Liver (tissue), 9 donors: ENCODE data around the gene COBL. TPM values are rescaled to one million over a fixed set of nuclear protein-coding genes. Genes with fewer than 3 reads are reported as not detected.

Experiments used
- DNase-seq: peaks from one replicate; pipeline ENCODE4 v3.0.0-alpha.2; 2017; ENCODE audit warnings: low spot score
- H3K27ac ChIP-seq, 2 donors: one replicate each; pipeline ENCODE4 v1.7.0; 2013; ENCODE audit warnings: inconsistent platforms in 2 of 2, low read length in 2 of 2, control low read depth in 1 of 2, low read depth in 1 of 2, mild to moderate bottlenecking in 1 of 2
- H3K27me3 ChIP-seq, 4 donors: one replicate each; pipeline versions ENCODE4 v1.6.1 to v1.7.0; 2013; ENCODE audit warnings: low read length in 3 of 4, inconsistent platforms in 1 of 4, mild to moderate bottlenecking in 1 of 4, moderate library complexity in 1 of 4; ENCODE audit not compliant: control insufficient read depth in 4 of 4, insufficient read depth in 4 of 4
- H3K36me3 ChIP-seq, 4 donors: one replicate each; pipeline versions ENCODE4 v1.6.1 to v1.7.0; 2013; ENCODE audit warnings: low read length in 3 of 4, mild to moderate bottlenecking in 3 of 4, low read depth in 1 of 4, moderate library complexity in 1 of 4; ENCODE audit not compliant: control insufficient read depth in 4 of 4, insufficient read depth in 3 of 4
- H3K4me1 ChIP-seq, 4 donors: one replicate each; pipeline versions ENCODE4 v1.6.1 to v1.7.0; 2013; ENCODE audit warnings: low read length in 3 of 4, mild to moderate bottlenecking in 3 of 4, moderate library complexity in 1 of 4; ENCODE audit not compliant: control insufficient read depth in 4 of 4, insufficient read depth in 4 of 4
- H3K4me3 ChIP-seq, 3 donors: one replicate each; pipeline versions ENCODE4 v1.6.1 to v1.7.0; 2013; ENCODE audit warnings: low read length in 3 of 3, control low read depth in 1 of 3, low read depth in 1 of 3, mild to moderate bottlenecking in 1 of 3
- H3K9ac ChIP-seq, 2 donors: one replicate each; pipeline ENCODE4 v1.7.0; 2013; ENCODE audit warnings: low read length in 2 of 2, mild to moderate bottlenecking in 2 of 2, moderate library complexity in 2 of 2, control low read depth in 1 of 2, low read depth in 1 of 2
- H3K9me3 ChIP-seq, 4 donors: one replicate each; pipeline versions ENCODE4 v1.6.1 to v1.7.0; 2013; ENCODE audit warnings: low read length in 3 of 4; ENCODE audit not compliant: control insufficient read depth in 4 of 4
- EGR1 ChIP-seq, 2 donors: IDR thresholded peaks; 2 replicates each; pipeline ENCODE4 v1.6.1; 2016 to 2018; ENCODE audit warnings: antibody characterized with exemption in 2 of 2, low read depth in 2 of 2
- FOXA1 ChIP-seq: IDR thresholded peaks from 2 replicates; pipeline ENCODE4 v1.6.1; 2016; ENCODE audit warnings: antibody characterized with exemption
- FOXA2 ChIP-seq: IDR thresholded peaks from 2 replicates; pipeline ENCODE4 v1.6.1; 2016; ENCODE audit warnings: antibody characterized with exemption
- GABPA ChIP-seq, 2 donors: IDR thresholded peaks in 1 of 2; conservative IDR thresholded peaks in 1 of 2; 2 replicates each; pipeline ENCODE4 v1.6.1; 2016; ENCODE audit warnings: antibody characterized with exemption in 2 of 2, mild to moderate bottlenecking in 1 of 2, moderate library complexity in 1 of 2
- HNF4A ChIP-seq, 2 donors: conservative IDR thresholded peaks; 2 replicates each; pipeline ENCODE4 v1.6.1; 2016; ENCODE audit warnings: antibody characterized with exemption in 2 of 2, mild to moderate bottlenecking in 2 of 2
- HNF4G ChIP-seq: IDR thresholded peaks from 2 replicates; pipeline ENCODE4 v1.6.1; 2016; ENCODE audit warnings: antibody characterized with exemption
- JUND ChIP-seq, 2 donors: IDR thresholded peaks; 2 replicates each; pipeline ENCODE4 v1.6.1; 2016; ENCODE audit warnings: antibody characterized with exemption in 2 of 2
- NR2F2 ChIP-seq: IDR thresholded peaks from 2 replicates; pipeline ENCODE4 v1.6.1; 2016; ENCODE audit warnings: antibody characterized with exemption
- RAD21 ChIP-seq, 2 donors: IDR thresholded peaks; 2 replicates each; pipeline ENCODE4 v1.6.1; 2016; ENCODE audit warnings: antibody characterized with exemption in 2 of 2, mild to moderate bottlenecking in 2 of 2
- RXRA ChIP-seq, 2 donors: IDR thresholded peaks; 2 replicates each; pipeline ENCODE4 v1.6.1; 2017 to 2018; ENCODE audit warnings: antibody characterized with exemption in 2 of 2, mild to moderate bottlenecking in 1 of 2
- SP1 ChIP-seq: IDR thresholded peaks from 2 replicates; pipeline ENCODE4 v1.6.1; 2018; ENCODE audit warnings: antibody characterized with exemption, mild to moderate bottlenecking
- TAF1 ChIP-seq: conservative IDR thresholded peaks from 2 replicates; pipeline ENCODE4 v1.6.1; 2016; ENCODE audit warnings: antibody characterized with exemption, mild to moderate bottlenecking
- YY1 ChIP-seq: IDR thresholded peaks from 2 replicates; pipeline ENCODE4 v1.6.1; 2016; ENCODE audit warnings: antibody characterized with exemption, mild to moderate bottlenecking
- WGBS: extraction: QIAGEN DNeasy Blood & Tissue Kit; methylation state at CpG from one replicate; pipeline ENCODE4 v1.1.7; 2013; 5-methylcytosine and 5-hydroxymethylcytosine counted together
- polyA plus RNA-seq, 2 donors: library from polyadenylated mRNA; stranded (reverse) in 1 of 2; unstranded in 1 of 2; fragments of 200-250 nt in 1 of 2; fragments of >200 nt in 1 of 2; fragmentation: Nextera tagmentation in 1 of 2; extraction: Ambion mirVana in 1 of 2; gene quantifications; one replicate each; pipeline versions ENCODE4 v1.2.1 to v1.2.3, GENCODE V29; 2013 to 2015
- total RNA-seq, 2 donors: library from RNA; depleted of rRNA; stranded (reverse); fragments of >200 nt; gene quantifications; one replicate each; pipeline ENCODE4 v1.2.3, GENCODE V29; 2014
- TF ChIP-seq, protein P1 (sequence below): IDR thresholded peaks from 2 replicates; pipeline ENCODE4 v1.6.1; 2016; ENCODE audit warnings: antibody characterized with exemption
- TF ChIP-seq, protein P2 (sequence below): IDR thresholded peaks from 2 replicates; pipeline ENCODE4 v1.6.1; 2016; ENCODE audit warnings: antibody characterized with exemption
- TF ChIP-seq, protein P3 (sequence below): fragments of 150-350 bp; IDR thresholded peaks from 2 replicates; pipeline ENCODE4 v1.5.1; 2017; ENCODE audit warnings: improper control_type of control experiment, low read depth, low read length; ENCODE audit not compliant: missing input control
- TF ChIP-seq, protein P4 (sequence below): IDR thresholded peaks from 2 replicates; pipeline ENCODE4 v1.6.1; 2016; ENCODE audit warnings: antibody characterized with exemption
- TF ChIP-seq, protein P5 (sequence below): IDR thresholded peaks from 2 replicates; pipeline ENCODE4 v1.6.1; 2016; ENCODE audit warnings: antibody characterized with exemption, mild to moderate bottlenecking
- donor health status: healthy.
- donor health status: healthy.
- donor health status: healthy.
- donor health status: healthy.
- donor health status: healthy.

Gene COBL
- total and polyA plus RNA-seq, 4 donors, result 5.8 to 18.7 (median 10.7) TPM

DNA sequence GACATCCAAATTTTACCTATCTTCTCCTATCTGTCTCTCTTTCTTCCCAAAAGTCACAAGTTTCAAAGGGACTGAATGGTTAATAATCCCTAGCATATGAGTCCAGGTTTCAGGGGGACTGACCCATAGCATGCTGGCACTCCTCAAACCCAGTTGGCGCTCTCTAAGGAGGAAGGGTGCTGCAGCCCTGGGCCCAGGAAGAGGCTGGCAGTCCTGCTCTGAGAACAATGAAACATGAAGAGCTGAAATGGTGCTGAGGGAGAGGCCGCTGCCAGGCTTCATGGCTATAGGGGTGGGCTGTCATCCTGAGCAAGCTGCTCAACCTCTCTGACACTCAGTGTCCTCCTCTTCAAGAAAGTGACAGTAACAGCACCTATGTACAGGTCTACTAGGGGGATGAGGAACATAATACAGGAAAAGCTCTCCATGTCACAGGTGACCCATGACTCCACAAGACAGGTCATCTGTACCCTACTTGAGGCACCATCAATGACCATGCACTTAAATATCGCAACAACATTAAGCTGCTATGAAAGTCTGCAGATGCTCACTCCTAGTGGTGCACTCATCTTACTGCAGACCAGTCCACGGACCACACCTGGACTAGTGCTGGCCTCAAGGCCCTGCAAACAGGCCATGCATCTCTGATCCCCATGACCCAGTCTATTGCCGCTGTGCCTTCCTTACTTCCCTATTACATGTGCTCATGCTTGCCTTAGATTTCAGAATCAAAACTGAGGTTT, 17.0 kb downstream of the COBL start:
- DNase-seq, result no peak
- 98% methylated on average over 5 of the region's 5 CpGs for WGBS
- no peaks in the 10 kb centered on the region for H3K27me3 ChIP-seq
- no peak for TF ChIP-seq HNF4G
- no peak for TF ChIP-seq HNF4A (conservative IDR thresholded peaks at IDR 0.05)
- TF ChIP-seq SP1, result no peak
- TF ChIP-seq EGR1 (IDR thresholded peaks at IDR 0.05; ENCODE audit: low read depth in 2 of 2), result no peak
- TF ChIP-seq FOXA1, result no peak
- TF ChIP-seq NR2F2, result no peak
- TF ChIP-seq, protein P1, sequence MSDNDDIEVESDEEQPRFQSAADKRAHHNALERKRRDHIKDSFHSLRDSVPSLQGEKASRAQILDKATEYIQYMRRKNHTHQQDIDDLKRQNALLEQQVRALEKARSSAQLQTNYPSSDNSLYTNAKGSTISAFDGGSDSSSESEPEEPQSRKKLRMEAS, result no peak
- no peak for TF ChIP-seq FOXA2
- no peak for TF ChIP-seq GABPA (IDR thresholded peaks at IDR 0.05 in 1 of 2, conservative IDR thresholded peaks at IDR 0.05 in 1 of 2)
- TF ChIP-seq TAF1, result no peak
- TF ChIP-seq RAD21 (IDR thresholded peaks at IDR 0.05), result no peak
- TF ChIP-seq, protein P2, sequence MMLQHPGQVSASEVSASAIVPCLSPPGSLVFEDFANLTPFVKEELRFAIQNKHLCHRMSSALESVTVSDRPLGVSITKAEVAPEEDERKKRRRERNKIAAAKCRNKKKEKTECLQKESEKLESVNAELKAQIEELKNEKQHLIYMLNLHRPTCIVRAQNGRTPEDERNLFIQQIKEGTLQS, result no peak
- TF ChIP-seq, protein P3, sequence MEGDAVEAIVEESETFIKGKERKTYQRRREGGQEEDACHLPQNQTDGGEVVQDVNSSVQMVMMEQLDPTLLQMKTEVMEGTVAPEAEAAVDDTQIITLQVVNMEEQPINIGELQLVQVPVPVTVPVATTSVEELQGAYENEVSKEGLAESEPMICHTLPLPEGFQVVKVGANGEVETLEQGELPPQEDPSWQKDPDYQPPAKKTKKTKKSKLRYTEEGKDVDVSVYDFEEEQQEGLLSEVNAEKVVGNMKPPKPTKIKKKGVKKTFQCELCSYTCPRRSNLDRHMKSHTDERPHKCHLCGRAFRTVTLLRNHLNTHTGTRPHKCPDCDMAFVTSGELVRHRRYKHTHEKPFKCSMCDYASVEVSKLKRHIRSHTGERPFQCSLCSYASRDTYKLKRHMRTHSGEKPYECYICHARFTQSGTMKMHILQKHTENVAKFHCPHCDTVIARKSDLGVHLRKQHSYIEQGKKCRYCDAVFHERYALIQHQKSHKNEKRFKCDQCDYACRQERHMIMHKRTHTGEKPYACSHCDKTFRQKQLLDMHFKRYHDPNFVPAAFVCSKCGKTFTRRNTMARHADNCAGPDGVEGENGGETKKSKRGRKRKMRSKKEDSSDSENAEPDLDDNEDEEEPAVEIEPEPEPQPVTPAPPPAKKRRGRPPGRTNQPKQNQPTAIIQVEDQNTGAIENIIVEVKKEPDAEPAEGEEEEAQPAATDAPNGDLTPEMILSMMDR, result no peak
- TF ChIP-seq, protein P4, sequence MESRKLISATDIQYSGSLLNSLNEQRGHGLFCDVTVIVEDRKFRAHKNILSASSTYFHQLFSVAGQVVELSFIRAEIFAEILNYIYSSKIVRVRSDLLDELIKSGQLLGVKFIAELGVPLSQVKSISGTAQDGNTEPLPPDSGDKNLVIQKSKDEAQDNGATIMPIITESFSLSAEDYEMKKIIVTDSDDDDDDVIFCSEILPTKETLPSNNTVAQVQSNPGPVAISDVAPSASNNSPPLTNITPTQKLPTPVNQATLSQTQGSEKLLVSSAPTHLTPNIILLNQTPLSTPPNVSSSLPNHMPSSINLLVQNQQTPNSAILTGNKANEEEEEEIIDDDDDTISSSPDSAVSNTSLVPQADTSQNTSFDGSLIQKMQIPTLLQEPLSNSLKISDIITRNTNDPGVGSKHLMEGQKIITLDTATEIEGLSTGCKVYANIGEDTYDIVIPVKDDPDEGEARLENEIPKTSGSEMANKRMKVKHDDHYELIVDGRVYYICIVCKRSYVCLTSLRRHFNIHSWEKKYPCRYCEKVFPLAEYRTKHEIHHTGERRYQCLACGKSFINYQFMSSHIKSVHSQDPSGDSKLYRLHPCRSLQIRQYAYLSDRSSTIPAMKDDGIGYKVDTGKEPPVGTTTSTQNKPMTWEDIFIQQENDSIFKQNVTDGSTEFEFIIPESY, result no peak
- no peak for TF ChIP-seq YY1
- TF ChIP-seq, protein P5, sequence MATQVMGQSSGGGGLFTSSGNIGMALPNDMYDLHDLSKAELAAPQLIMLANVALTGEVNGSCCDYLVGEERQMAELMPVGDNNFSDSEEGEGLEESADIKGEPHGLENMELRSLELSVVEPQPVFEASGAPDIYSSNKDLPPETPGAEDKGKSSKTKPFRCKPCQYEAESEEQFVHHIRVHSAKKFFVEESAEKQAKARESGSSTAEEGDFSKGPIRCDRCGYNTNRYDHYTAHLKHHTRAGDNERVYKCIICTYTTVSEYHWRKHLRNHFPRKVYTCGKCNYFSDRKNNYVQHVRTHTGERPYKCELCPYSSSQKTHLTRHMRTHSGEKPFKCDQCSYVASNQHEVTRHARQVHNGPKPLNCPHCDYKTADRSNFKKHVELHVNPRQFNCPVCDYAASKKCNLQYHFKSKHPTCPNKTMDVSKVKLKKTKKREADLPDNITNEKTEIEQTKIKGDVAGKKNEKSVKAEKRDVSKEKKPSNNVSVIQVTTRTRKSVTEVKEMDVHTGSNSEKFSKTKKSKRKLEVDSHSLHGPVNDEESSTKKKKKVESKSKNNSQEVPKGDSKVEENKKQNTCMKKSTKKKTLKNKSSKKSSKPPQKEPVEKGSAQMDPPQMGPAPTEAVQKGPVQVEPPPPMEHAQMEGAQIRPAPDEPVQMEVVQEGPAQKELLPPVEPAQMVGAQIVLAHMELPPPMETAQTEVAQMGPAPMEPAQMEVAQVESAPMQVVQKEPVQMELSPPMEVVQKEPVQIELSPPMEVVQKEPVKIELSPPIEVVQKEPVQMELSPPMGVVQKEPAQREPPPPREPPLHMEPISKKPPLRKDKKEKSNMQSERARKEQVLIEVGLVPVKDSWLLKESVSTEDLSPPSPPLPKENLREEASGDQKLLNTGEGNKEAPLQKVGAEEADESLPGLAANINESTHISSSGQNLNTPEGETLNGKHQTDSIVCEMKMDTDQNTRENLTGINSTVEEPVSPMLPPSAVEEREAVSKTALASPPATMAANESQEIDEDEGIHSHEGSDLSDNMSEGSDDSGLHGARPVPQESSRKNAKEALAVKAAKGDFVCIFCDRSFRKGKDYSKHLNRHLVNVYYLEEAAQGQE, result no peak
- TF ChIP-seq RXRA (IDR thresholded peaks at IDR 0.05), result no peak
- TF ChIP-seq JUND (IDR thresholded peaks at IDR 0.05), result no peak
- H3K4me3 ChIP-seq, result no peak overlapping the region
- no peaks in the 10 kb centered on the region for H3K36me3 ChIP-seq
- no peaks in the 10 kb centered on the region for H3K9me3 ChIP-seq
- H3K4me1 ChIP-seq, result no peaks in the 10 kb centered on the region
- H3K9ac ChIP-seq, result no peak overlapping the region
- no peak overlapping the region for H3K27ac ChIP-seq
